HG03378 (cell line): Measurements from ENCODE around the gene SRRT.

Experiments used
- ATAC-seq: cut with Tn5 transposase; IDR thresholded peaks from one replicate; pipeline ENCODE4 v1.9.1; 2021; ENCODE audit warnings: mild to moderate bottlenecking, moderate library complexity; ENCODE audit not compliant: unreplicated experiment

The SRRT gene

DNA sequence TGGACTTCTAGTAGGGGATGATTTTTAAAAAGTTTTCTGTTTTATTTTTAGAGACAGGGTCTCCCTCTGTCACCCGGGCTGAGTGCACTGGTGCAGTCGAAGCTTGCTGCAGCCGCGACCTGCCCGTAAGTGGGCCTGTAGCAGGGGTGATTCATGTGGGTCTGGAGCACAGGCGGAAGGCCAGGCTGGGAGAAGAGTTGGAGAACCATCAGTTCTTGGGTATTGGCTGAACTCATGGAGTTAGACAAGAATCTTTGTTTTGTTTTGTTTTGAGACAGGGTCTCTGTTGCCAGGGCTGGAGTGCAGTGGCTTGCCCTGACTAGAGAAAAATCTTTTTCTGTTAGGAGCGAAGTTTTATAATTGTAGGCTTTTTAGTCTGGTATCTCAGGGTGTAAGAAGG is 5.7 kb downstream of the SRRT start:
- no peak for ATAC-seq

DNA sequence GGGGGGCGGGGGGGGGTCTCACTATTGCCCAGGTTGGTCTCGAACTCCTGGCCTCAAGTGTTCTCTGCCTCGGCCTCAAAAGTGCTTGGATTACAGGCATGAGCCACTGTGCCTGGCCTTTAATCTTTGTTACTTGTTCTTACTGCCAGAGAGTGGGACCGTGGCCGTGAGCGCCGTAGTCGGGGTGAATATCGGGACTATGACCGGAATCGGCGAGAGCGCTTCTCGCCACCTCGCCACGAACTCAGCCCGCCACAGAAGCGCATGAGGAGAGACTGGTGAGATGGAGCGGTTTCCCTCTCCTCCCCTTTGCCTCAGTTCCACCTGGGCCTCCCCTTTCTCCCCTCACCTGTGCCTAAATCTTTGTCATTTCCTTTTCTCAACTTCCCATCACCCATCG is 6.2 kb downstream of the SRRT start:
- no peak for ATAC-seq

DNA sequence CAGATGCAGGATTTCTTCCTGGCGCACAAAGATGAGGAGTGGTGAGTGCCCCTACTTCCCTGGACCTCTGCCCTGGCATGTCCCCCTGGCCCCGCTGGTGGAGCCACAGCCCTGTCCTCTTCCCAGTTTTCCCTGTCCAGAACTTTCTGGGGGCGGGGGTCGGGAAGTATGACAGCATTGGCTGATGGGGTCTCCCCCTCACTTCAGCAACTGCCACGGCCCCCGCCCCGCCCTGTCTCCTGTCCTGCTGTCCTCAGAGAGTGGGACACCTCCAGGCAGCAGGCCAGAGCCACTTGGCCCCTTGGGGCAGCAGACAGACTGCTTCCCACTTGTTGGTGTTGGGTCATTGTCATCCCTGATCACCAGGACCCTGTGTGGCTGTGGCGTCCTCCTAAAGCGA is 7.3 kb downstream of the SRRT start:
- no peak for ATAC-seq

GRCh38 chr7:100882785-100883526 is 8.1 kb downstream of the SRRT start:
- ATAC-seq, result no peak

DNA sequence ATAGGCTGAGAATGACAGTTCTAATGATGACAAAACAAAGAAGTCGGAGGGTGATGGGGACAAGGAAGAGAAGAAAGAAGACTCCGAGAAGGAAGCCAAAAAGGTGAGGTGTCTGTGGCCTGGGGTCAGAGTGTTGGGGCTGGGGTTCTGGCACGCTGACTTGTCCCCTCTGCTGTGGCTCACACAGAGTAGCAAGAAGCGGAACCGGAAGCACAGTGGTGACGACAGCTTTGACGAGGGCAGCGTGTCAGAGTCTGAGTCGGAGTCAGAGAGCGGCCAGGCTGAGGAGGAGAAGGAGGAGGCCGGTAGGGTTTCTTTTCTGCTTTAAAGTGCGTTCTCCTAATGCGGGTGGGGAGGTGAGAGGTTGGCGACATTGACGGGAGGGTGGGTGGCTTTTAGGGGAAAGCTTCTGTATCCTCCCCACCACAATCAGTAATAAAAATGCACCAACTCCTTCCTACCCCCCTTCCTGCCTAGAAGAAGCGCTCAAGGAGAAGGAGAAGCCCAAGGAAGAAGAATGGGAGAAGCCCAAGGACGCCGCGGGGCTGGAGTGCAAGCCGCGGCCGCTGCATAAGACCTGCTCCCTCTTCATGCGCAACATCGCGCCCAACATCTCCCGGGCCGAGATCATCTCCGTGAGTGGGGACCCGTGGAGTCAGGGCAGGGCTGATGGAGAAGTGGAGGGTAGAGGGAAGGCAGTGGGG is 10.0 kb downstream of the SRRT start:
- ATAC-seq, result no peak

DNA sequence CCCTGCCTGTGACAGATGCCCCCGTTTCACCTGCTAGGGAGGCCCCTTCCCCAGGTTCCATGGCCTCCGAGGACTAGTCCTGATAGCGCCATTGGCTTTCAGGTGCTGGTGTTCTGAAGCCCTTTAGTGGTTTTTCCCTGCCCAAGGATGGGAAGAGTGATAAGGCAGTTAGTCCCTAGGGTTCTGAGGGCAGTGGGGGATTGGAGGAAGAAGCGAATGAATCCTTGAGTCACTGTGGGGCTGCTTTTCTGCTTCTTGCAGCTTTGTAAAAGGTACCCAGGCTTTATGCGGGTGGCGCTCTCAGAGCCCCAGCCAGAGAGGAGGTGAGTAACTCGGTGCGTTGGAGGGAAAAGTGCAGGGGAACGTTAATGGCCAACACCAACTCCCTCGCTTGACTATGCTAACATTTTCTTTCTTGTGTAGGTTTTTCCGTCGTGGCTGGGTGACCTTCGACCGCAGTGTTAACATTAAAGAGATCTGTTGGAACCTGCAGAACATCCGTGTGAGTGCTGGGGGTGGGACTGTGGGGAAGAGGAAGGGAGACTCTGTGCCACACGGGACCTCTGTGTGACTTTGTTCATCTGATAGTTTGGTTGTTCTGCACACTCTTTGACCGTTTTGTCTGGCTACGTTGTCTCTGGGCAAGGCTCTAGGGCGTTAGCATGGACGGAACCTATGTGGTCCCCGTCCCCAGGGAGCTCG is 10.7 kb downstream of the SRRT start:
- no peak for ATAC-seq

GRCh38 chr7:100886142-100886935 is 11.4 kb downstream of the SRRT start:
- no peak for ATAC-seq

- ATAC-seq, result peak; percentile 2
These were observed 12.1 kb downstream of the SRRT start for GRCh38 chr7:100886936-100887515.

- ATAC-seq, result peak; percentile 44
These were observed 12.8 kb downstream of the SRRT start for GRCh38 chr7:100887516-100888290.

DNA sequence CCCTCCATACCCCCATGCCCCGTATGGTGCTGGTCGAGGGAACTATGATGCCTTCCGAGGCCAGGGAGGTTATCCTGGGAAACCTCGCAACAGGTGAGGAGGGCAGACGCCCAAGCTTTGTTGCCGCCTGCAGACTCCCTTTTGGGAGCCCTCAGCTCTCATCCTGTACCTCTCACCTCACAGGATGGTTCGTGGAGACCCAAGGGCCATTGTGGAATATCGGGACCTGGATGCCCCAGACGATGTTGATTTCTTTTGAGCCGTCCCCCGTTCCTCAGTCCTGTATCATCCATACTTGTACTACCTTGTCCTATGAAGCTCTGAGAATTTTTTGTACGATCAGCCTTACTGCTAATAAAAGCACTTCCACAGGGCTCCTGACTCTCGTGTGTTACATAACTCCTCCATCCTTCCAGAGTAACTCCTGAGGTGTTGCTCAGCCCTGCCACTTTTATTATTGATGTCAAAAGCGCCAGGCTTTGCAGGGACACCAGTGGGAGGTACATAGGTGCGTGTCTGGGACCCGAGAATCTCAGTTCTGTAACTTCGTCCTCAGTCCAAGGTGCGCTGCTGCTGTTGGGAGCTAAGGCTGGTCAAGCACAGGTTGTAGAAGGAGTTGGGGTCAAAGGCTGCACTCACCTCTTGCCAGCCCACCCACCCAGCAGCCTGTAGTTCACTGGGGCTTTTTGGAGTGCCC is 13.5 kb downstream of the SRRT start:
- no peak for ATAC-seq

DNA sequence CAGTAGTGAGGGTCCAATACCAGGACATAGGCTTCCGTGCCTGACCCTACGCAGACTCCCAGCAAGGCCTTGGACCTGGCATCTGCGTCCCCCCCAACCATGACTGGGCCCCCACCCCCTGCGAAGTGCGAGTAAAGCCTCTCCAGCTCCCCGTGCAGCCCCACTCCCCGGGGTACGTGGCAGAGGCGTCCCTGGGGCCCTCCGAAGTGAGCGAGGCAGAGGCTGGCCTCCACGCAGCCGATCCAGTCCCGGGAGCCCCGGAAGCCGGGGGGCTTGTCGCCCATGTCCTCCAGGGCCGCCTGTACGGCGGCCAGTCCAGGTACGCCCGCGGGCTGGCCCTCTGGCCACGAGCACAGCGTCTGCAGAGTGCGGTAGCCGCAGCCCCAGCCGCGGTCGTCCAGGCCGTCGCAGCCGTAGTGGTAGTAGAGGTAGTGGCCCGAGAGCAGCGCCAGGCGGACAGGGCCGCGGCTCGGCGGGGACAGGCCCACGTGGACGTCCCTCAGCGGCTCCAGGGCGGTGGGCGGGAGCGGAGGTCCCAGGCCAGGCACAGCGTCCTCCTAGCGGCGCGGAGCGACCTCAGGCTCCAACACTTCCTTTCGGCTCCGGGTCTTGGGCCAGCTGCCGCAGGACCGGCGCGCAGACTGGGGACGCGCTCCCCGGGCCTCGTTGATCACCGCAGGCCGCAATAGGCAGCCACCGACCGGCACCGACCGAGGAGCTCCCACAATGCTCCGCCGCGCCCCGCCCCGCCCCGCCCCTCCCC is 14.3 kb downstream of the SRRT start, which contains the start of gene UFSP1:
UFSP1 (minus strand) TSS at position 728 of the 763 bp plus-strand sequence; CDS start at position 284, 444 bp downstream.
- no peak for ATAC-seq

DNA sequence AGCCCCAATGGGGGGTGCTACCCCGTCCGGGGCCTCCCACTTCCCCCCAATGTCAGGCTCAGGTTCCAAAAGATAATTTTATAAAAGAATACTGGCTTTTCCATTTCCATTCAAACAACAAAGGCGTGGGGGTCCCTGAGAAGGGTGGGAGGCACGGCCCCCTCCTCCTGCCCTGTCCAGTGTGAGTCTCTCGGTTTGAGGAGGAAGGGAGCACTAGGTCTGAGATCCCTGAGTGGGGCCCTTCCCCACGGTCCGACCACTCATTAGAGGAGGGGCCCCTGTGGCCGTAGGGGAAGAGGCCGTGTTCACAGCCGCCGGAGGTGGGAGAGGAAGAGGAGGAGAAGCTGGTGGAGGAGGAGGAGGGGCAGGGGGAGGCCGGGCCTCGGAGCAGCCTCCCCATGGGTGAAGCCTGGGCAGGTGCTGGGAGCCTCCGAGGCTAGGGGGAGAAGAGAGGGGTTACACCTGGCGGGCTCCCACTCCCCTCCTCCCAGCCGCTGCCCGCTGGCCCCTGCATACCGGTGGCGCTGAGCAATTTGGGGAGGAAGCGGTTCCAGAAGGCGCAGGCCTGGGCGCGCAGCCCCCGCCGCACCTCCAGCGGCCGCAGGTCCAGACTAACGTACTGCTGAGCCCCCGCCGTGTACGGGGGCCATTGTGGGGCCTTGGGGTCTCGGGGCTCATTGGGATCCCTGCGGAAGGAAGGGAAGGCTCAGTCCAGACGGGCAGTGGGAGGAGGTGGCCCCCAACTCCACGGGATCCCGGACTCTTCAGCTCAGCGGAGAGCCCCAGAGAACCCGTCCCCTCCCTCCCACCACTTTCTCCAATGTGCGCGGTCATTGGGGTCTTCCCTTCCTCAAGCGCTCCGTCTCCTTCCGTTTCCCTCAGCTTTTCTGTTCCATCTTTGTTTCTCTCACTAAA is 16.0 kb downstream of the SRRT start:
- ATAC-seq, result no peak

GRCh38 chr7:100891568-100892247 is 16.8 kb downstream of the SRRT start:
- no peak for ATAC-seq

GRCh38 chr7:100892364-100893317 is 17.7 kb downstream of the SRRT start:
- ATAC-seq, result no peak

- ATAC-seq, result no peak
These were observed 18.5 kb downstream of the SRRT start for GRCh38 chr7:100893318-100893895.
